Measurements from ENCODE around the gene GRIK3.

The GRIK3 gene

DNA sequence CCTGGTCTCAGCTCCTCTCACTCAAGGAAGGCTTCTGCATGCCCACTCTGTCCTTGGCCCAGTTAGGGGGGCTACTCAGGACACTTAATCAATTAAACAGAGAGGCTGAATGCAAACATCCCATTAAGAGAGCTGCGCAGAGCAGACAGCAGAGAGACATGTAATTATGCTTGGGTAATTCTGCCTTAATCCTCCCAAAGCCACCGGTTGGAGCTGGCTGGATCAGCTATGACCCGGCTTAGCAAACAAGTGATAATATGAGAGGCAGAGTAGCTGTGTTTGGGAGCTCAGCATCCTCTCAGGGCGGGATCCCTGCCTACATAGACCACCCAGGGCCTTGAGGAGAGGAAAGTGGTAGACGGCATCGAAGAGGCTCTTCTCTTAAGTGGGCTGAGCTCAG, 183.2 kb downstream of the GRIK3 start:
- TF ChIP-seq, protein P1, sequence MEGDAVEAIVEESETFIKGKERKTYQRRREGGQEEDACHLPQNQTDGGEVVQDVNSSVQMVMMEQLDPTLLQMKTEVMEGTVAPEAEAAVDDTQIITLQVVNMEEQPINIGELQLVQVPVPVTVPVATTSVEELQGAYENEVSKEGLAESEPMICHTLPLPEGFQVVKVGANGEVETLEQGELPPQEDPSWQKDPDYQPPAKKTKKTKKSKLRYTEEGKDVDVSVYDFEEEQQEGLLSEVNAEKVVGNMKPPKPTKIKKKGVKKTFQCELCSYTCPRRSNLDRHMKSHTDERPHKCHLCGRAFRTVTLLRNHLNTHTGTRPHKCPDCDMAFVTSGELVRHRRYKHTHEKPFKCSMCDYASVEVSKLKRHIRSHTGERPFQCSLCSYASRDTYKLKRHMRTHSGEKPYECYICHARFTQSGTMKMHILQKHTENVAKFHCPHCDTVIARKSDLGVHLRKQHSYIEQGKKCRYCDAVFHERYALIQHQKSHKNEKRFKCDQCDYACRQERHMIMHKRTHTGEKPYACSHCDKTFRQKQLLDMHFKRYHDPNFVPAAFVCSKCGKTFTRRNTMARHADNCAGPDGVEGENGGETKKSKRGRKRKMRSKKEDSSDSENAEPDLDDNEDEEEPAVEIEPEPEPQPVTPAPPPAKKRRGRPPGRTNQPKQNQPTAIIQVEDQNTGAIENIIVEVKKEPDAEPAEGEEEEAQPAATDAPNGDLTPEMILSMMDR (conservative IDR thresholded peaks at IDR 0.05; ENCODE audit: low read depth, low read length) = no peak
- no peak overlapping the region for H3K4me3 ChIP-seq (ENCODE audit: low read length)
- DNase-seq (ENCODE audit: low read depth) = no peak

DNA sequence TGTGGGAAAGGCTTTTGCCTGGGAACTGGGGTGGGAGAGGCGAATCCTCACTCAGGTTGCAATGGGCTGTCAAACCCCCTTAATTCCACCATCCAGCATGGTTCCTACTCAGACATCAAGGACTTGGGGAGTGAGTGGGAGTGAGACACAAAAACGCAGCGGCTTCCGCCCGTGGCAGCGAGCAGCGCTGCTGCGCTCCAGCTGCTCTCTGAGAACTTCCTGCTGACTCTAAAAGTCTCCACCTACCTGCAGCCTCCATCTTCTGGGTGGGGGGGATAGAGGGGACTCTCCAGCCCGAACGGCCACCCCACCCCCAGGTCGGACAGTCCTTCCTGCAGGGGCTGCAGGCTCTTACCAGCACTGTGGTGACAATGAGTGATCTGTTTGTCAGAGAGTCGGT, 184.4 kb downstream of the GRIK3 start:
- TF ChIP-seq, protein P1 (conservative IDR thresholded peaks at IDR 0.05; ENCODE audit: low read depth, low read length) = no peak
- no peak for DNase-seq (ENCODE audit: low read depth)
- no peak overlapping the region for H3K4me3 ChIP-seq (ENCODE audit: low read length)

DNA sequence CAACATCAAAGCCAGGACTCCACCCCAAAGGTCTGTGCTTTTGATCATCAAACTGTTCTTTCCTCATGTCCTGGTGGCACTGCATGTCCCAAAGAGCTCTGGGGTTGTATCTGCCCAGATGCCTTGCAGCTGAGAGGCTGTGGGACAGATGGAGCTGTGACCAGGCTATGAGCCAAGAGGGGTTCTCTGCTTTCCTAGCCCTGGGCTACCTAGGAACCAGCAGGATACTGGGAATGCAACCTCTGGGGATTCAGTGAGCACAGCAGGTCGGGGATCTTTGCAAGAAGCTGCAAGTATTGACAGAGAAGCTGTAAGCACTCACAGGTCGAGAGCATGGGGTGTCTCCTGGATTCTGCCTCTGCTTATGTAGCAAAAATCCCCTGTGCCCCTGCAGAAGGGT, 186.6 kb downstream of the GRIK3 start:
- no peak overlapping the region for H3K4me3 ChIP-seq (ENCODE audit: low read length)
- TF ChIP-seq, protein P1 (conservative IDR thresholded peaks at IDR 0.05; ENCODE audit: low read depth, low read length) = no peak
- DNase-seq (ENCODE audit: low read depth) = no peak

DNA sequence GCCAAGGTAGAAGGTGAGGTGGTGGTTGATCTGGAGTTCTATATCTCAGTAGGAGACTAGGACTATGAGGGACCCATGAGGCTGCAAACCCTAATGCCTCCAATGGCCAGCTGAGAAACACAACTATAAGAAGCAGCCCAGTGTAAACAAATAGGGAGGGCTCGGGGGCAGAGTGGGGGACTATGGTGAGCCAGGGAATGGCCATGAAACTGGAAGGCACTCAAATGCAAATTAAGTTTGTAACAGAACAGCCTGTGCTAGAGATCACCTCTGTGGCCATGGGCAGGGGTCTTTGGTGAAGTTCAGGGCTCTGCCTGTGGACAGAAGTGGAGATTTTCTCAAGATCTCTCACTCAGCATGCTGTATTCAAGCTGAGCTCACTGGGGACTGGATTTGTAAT, 187.1 kb downstream of the GRIK3 start:
- DNase-seq (ENCODE audit: low read depth) = no peak
- no peak overlapping the region for H3K4me3 ChIP-seq (ENCODE audit: low read length)
- TF ChIP-seq, protein P1 (conservative IDR thresholded peaks at IDR 0.05; ENCODE audit: low read depth, low read length) = no peak

DNA sequence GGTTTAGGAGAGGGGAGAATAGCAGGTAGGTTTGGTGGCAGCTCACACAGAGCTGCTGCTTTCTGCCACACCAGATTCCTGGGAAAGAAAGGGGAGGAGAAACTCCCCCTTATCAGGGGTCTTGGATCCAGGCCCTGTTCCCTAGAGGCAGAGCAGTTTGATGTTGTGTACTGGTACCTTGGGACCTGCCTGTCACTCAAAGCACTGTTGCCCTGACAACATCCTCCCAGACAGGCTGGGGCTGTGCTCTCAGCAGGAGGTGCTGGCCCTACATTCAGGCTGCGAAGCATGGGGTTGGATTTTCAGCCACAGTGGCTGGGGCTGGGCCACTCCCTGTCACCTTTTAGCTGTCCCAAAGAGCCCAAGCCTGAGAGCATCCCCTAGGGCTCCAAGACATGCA, 188.0 kb downstream of the GRIK3 start:
- TF ChIP-seq, protein P1 (conservative IDR thresholded peaks at IDR 0.05; ENCODE audit: low read depth, low read length) = no peak
- H3K4me3 ChIP-seq (ENCODE audit: low read length) = no peak overlapping the region
- no peak for DNase-seq (ENCODE audit: low read depth)

DNA sequence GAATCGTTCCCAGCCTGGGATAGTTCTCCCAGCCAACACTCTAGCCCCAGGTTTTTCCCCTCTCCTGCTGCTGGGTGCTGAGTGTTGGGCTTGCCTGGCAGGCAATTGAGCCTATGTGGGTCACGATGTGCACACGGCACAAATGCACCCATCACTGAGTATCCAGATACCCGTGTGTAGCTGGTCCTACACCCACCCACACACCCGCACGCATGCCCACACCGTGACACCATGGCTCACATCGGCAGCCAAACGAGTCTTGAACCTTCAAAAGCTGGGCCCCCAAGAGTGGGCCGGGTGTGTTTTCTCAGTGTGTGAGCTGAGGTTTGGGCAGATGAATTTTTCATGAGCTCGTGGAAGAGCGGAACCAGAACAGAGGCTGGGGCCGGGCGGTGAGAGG, 188.5 kb downstream of the GRIK3 start:
- DNase-seq (ENCODE audit: low read depth) = no peak
- TF ChIP-seq, protein P1 (conservative IDR thresholded peaks at IDR 0.05; ENCODE audit: low read depth, low read length) = no peak
- no peak overlapping the region for H3K4me3 ChIP-seq (ENCODE audit: low read length)

DNA sequence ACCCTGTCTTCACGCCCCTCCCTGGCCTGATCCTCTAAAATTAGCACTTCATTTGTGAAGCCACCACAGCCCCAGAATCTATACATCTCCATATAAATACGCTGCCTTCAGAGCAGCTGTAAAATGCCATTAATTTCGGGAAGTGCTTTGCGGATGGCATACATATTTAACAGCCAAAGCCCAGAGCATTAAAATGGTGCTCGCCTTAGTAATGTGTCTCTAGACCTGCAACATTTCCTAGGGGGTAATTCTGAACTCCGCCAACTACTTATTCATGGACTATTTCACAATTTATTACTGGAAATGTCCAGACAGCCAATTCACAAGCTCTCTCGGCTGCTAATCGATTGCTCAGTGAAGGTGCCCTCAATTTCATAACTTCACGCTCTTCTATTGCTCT, 189.4 kb downstream of the GRIK3 start:
- TF ChIP-seq, protein P1 (conservative IDR thresholded peaks at IDR 0.05; ENCODE audit: low read depth, low read length) = no peak
- no peak for DNase-seq (ENCODE audit: low read depth)
- H3K4me3 ChIP-seq (ENCODE audit: low read length) = no peak overlapping the region

Data from retinal pigment epithelial cell (primary cell).